Suppressor macrophage (primary cell): ENCODE results near the gene SHANK1.

Experiments
- DNase-seq, 4 experiments: peaks; one replicate each; pipeline ENCODE4 v3.0.0-alpha.2; 2020 to 2022

Gene SHANK1

GRCh38 chr19:50658441-50659317 is 60.9 kb downstream of the SHANK1 start:
- DNase-seq, result peak; percentile 42 to 81 (median 52)

- DNase-seq, result peak; percentile 88 to 93 (median 90)
Observed at GRCh38 chr19:50657712-50658440, 61.7 kb downstream of the SHANK1 start.

- DNase-seq, result no peak
Observed at GRCh38 chr19:50657222-50657669, 62.4 kb downstream of the SHANK1 start.

- DNase-seq, result no peak
Observed at GRCh38 chr19:50654882-50655281, 64.7 kb downstream of the SHANK1 start.

- DNase-seq, result no peak
Observed at GRCh38 chr19:50652722-50653121, 66.9 kb downstream of the SHANK1 start.

GRCh38 chr19:50651174-50651573 is 68.4 kb downstream of the SHANK1 start:
- no peak for DNase-seq

GRCh38 chr19:50649433-50650391 is 69.9 kb downstream of the SHANK1 start, which contains the start of gene C19orf81:
Gene C19orf81 (plus strand): TSS chr19:50649445. CDS start chr19:50649445, 0 bp downstream.
- no peak for DNase-seq

GRCh38 chr19:50648659-50649058 is 70.9 kb downstream of the SHANK1 start:
- no peak for DNase-seq

- DNase-seq, result no peak
Observed at GRCh38 chr19:50647879-50648615, 71.6 kb downstream of the SHANK1 start.

- no peak for DNase-seq
Observed at GRCh38 chr19:50646074-50646807, 73.4 kb downstream of the SHANK1 start.

GRCh38 chr19:50645107-50645506 is 74.5 kb downstream of the SHANK1 start:
- no peak for DNase-seq

- no peak for DNase-seq
Observed at GRCh38 chr19:50644315-50644915, 75.2 kb downstream of the SHANK1 start.

GRCh38 chr19:50640368-50640767 is 79.2 kb downstream of the SHANK1 start:
- DNase-seq, result no peak

GRCh38 chr19:50639121-50640112 is 80.2 kb downstream of the SHANK1 start, which contains the start of gene SYT3:
Gene SYT3 (minus strand): TSS chr19:50639881. CDS start chr19:50637411, 2,470 bp downstream.
- DNase-seq, result peak; percentile 14 to 37 (median 29)

- no peak for DNase-seq
Observed at GRCh38 chr19:50638600-50638999, 81.0 kb downstream of the SHANK1 start.

- no peak for DNase-seq
Observed at GRCh38 chr19:50636317-50637085, 83.1 kb downstream of the SHANK1 start.

- DNase-seq, result no peak
Observed at GRCh38 chr19:50633973-50634372, 85.6 kb downstream of the SHANK1 start.

- no peak for DNase-seq
Observed at GRCh38 chr19:50633359-50633758, 86.2 kb downstream of the SHANK1 start.
